GF-D8 (cell line): ENCODE data around the gene SH3RF3.

Experiments
- DNase-seq: peaks from one replicate; lab custom pipeline; 2025; lab: John Stamatoyannopoulos, UW

The SH3RF3 gene

DNA sequence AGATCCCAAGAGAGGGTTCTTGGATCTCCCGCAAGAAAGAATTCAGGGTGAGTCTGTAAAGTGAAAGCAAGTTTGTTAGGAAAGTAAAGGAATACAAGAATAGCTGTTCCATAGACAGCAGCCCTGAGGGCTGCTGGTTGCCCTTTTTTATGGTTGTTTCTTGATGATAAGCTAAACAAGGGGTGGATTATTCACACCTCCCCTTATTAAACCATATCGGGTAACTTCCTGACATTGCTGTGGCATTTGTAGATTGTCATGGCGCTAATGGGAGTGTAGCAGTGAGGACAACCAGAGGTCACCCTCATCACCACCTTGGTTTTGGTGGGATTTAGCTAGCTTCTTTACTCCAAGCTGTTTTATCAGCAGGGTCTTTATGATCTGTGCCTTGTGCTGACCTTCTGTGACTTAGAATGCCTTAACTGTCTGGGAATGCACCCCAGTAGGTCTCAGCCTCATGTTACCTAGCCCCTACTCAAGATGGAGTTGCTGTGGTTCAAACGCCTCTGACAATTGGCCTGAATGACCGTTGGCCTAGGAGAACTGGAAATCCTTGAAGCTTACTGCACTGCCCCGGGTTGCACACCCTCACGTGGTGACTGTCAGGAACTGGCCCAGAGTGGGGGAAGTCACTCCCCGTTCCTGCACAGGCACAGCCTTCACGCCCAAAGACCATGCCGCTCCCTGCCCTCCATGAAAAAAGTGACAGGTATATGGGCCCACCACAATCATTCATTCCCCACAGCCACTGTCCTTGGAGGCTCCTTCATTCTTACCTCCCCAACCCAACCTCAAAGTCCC lies 347.8 kb downstream of the SH3RF3 start:
- DNase-seq = no peak

DNA sequence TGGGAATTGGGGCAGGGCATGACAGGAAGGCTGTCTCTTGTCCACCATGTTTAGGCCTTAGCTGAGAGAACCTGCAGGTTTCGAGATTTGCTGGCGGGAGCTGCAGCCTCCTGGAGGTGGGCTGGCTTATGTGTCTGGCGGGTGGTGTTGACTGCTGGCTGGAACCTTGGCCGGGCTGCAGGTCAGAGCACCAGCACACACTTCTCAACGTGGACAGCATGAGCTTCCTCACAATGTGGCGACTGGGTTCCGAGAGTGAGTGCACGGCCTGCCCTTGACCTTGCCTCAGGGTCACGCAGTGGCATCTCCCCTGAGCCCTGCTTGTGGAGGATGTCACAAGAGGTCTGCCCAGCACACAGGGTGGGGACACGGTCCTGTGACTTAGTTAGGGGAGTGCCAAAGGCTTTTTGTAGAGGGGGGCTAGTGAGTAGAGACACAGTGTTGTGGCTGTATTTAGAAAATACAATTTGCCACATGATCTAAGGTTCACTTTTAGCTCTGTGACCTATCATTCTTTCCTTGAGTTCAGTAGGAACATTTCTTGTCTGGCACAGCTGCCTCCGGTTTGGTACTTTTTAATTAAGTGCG lies 350.0 kb downstream of the SH3RF3 start:
- DNase-seq = no peak

DNA sequence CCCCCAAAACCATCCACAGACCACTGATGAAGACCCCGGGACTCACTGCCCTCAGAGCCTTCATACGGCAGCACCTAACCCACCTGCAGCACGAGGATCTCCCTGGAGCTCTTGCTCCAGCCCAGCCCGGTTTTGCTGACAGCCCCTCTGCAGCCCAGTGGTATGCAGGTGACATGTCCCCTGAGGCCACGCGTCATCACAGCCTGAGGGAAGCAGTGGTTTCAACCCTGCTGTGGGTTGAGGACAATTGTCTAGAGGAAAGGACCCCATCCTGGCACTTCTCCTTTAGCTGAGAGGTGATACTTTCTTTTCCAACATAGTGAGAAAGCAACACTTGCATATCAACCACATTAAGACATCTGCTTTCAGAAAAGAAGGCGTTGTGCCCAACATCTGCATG lies 350.8 kb downstream of the SH3RF3 start:
- no peak for DNase-seq

DNA sequence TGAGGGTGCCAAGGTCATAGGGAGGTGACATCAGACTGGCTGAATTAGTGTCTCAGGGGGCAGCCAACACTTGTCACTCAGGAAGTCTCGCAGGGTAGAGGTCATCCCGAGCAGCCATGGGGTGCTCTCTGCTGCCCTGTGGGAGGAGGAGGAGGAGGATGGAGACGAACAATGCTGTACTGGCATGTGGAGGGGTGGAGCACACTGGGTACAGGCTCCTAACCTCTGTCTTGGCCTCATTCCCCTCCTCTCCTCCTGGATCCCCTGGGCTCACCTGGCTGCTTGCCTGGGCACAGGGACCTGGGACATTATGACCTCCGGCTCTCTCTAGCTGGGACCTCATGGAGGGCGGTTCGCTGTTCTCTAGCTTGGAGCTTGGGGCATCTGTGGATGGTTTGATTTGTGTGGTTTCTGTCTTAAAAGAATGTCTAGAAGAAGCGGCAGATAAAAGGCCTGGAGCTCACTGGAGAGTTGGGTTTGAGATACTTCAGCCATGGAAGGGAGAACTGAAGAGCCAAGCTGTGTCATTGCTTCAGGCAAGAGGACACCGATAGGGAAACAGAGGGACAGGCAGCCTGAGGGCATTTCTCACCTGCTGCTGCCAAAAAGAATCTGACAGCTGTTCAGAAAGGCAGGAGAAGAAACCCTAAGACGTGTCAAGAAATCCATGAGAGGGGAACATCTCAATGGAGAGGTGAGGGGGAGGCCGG lies 351.6 kb downstream of the SH3RF3 start:
- no peak for DNase-seq

DNA sequence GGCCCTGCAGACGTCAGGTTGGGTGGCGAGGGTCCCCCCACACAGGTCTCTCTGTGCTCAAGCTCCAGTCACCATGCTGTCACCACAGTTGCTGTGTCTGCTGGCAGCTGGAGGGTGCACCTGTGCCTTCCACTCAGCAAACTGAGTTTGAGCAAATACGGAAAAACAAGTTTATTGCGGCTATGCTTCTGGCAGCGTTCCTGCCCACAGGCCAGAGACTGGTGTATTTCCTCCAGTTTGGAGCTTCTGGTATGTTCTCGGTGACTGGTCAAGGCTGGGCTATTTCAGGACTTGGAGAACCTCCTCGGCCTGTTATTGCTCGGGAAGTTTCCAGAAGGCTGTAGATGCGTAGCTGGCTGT lies 352.2 kb downstream of the SH3RF3 start:
- no peak for DNase-seq

DNA sequence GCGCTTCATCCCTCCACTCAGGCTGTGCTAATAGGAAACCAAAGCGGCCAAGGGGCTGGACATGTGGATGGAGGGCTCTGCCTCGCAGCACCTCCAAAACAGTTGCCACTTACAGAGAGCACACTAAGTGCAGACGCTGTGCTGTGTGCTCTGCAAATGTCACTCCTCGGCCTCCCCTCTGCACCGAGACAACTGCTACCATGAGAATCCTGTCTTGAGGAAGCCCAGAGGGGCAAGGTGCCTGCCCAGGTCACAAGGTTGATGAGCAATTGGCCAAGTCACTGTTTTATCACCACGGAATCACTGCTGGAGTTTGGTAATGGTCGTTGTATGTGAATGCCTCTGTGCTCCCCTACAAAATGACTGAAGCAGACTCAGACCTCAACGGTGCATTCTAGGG lies 352.6 kb downstream of the SH3RF3 start:
- no peak for DNase-seq

DNA sequence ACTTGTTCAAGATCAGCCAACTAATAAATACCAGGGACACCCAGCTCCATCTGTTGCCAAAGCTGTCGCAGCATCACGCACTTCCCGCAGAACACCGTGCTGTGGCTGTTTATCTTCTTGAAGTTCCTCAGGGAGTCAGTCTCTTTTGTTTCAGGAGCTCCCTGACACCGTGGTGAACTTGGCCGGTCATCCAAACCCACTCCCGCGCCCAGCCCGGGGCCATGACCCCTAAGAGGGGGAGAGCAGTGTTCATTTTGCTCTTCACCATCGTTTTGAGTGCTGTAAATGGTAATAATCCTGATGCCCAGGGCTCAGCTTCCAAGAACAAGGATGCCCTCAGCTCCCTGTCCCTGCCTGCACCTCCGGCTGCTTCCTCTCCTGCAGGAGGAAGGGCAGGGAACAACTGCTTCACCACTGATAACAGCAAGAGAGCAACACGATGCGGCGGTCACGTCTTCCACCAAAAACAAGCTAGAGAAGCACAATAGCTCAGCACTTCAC lies 353.4 kb downstream of the SH3RF3 start:
- DNase-seq = no peak

DNA sequence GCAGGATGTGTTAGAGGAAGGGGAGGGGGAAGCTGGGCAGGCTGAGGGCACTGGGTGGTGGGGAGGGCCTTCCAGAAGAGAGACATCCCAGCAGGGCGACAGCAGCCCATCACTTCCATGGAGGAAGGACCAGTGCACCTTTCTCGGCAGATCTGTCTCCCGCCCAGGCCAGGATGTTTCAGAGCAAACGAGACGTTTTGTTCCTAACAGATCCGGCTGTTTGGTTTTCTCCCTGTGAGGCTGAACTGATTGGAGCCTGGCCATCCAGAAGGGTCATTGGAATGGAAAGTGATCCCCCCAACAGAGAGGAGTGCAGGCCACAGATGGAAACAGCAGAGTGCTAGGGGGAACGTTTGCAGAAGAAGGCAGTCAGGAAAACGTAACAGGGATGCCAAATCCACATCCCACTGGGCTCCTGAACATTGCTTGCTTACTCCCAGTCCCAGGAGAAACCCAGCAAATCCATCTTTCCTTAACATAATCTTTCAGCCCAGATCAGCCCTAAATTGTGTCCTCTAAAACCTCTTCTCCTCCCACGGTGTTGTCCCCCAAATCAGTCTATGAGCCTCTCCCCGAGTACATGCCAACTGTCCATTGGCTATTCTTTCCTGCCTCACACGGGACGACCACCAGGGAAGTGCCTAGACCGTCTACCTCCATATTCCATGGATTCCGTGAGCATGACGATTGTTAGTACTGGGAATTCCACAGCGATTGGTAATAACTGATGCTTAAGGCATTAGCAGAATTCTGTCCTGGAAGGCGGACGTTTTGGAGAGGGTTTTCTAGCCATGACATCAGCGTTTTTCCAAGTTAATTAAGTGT lies 357.9 kb downstream of the SH3RF3 start:
- DNase-seq = no peak

DNA sequence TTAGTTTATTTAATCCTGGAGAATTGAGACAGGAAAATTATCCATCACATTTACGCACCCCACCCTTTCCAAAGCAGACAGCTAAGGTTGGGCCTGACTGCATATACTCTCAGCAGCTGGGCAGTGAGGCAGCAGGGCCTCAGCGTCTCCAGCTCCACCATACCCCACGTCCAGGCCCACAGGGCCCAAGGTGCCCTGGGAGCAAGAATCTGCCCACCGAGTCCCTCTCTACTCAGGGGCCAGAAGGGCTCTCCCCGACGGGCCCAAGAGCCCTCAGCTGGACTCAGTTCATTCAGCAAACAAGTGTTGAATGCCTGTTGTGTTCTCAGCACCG lies 358.5 kb downstream of the SH3RF3 start:
- DNase-seq = no peak

DNA sequence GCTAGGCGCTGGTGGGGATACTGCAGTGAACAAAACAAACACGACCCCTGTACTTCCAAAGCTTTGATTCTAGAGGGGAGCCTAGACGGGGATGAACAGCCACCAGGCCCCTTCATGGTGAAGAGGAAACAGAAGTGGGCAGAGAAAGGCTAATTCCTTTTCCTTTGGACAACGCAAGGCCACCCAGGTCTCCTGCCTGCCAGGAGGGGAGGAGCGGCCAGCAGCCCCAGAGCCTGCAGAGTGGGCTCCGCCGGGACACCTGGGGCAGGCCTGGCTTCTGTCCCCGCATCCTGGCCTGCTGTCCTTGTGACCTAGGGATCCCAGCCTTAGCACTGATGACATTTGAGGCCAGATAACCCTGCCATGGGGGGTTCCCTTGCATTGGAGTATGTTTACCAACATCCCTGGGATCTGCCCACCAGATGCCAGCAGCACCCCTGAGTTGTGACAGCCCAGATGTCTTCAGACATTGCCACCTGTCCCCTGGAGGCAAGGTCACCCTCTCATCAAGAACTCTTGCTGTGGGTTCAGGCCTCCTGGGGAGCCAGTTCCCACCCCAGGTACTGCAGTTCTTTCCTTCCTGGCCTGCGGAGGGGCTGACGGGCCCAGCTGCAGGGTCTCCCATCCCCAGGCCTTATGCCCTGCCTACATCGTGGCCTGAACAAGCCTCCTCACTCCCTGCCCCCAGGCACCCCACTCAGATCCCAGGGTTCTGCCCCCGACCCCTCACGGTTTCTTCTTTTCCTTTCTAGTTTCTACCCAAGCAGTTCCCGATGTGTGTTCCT lies 359.1 kb downstream of the SH3RF3 start:
- no peak for DNase-seq

DNA sequence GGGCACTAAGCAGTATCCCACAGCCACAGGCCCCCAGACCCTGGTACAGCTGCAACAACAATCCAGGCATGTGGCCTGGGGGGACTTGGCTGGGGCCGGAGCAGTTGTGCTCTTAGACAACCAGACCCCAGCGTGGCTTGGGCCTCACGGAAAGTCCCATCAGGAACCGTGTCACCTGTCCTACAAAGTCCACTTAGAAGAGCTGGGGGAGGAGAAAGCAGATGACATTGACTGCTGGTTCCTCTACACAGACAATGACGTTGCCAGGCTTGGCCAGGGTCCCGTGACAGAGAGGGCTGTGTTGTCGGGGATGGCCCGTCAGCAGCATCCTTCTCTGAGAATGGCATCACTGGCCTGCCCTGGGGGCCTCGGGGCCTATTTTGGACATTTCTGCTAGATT lies 360.3 kb downstream of the SH3RF3 start:
- DNase-seq = no peak

DNA sequence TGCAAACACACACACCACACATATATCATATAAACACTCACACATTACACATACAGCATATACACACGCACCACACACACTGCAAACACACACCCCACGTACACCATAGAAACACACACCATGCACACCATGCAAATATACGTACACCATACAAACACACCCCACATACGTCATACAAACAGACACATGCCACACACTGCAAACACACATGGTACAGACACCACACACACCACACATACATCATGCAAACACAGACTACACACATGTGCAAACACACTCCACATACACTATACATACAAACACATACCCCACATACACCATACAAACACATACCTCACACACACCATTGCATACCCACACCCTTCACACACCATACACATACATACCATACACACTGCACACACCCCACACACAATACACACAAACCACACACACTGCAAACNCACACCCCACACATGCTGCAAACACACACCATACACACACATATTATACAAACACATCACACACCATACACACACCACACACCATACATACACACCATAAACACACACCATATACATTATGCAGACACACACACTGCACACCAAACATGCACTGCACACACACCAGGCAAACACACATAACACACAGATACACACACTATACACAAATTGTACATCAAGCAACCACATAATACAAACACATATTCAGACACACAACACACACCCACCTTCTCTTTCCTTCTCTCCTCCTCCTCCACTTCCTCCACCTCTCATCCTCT lies 364.4 kb downstream of the SH3RF3 start:
- no peak for DNase-seq

DNA sequence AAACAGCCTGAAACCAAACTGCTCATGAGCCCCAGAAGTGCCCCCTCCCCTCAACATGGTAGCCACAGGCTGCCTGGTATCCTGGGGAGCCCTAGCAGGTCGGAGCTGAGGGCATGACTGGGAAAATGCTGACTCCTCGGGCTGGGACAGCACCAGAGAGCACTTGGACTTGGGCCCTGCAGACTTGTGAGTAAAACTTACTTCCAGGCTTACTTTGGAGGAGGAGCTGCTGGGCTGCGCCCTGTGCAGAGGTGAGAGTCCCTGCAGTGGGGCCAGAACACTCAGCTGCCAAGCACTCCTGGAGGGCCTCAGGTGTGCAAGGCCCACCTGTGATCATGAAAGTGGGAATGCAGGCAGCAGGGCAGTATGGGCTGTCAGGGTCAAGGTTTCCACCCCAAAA lies 365.3 kb downstream of the SH3RF3 start:
- DNase-seq = no peak

DNA sequence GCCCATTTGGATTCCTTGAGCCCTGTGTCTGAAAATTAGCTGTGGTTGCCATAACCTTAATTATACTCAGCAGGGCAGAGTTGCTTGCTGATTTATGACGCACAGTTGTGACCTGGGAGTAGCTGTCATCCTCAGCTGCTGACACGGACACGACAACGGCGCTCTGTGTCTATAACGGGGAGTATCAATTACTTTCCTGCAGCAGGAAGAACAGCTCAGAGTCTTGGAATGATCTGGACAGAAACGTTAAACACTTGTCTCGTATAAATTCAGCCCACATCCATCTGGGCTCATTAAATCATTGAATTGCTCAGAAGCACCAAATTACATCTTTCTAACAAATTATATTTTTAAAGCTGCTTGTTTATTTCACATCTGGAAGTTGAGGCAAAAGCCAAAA lies 368.5 kb downstream of the SH3RF3 start:
- no peak for DNase-seq

DNA sequence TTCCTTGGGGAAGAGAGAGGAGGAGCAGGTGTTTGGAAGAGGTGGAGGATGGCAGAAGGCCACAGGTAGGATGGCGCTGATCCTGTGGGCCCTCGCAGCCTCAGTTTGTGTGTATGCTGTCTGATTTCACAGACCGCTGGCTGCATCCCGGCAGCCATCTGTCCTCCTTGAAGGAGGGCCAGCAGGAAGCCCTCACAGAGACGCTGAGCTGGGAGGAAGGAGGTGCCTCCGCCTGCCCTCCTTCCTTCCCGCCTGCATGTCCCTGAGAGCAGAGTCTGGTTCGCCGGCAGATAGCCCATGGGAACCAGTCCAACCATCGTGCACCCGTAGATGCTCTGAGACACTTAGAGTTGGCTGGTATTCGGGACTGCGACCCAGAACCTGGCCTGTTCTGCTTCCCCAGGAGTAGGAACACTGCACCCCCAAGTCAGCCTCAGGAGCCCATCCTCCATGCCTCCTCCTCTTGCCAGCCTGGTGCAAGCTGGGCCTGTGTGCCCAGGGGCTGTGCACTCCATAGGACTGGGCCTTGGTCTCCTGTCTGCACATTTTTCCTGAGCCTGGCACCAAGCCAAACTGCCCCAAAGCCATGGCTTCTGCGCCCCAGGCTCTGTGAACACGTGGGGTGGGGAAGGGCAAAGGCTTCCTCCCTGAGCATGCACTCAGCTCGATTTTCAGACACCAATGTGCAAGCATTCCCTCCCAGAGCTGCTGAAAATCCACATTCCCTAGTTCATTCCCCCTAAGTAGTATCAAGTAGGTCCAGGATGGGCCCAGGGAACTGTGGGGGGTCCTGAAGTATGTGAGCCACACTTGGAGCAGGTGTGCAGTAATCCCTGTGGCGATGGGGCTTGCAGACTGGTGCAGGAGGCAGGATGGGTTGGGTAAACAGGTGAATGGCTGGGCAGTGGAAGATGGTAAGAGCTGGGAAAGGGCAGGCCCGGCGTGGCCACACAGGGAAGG lies 369.2 kb downstream of the SH3RF3 start:
- no peak for DNase-seq

DNA sequence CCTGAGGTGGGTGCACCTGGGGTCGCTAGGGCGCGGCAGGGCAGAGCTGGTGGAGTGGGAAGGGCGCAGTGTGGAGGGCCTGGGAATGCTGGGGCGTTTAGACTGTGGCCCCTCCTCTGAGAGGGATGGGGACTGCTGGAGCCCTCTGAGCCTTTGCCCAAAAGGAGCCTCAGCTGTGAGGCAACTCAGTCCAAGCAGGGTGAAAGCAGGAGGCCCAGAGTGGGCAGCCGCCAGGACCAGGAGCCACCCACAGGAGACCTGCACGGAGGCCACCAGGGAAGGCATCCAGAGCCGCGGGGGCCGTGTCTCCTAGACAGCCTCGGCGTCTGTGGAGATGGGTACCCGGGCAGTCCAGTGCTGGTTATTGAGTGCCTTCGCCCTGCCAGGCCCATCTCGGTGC lies 369.9 kb downstream of the SH3RF3 start:
- DNase-seq = no peak

DNA sequence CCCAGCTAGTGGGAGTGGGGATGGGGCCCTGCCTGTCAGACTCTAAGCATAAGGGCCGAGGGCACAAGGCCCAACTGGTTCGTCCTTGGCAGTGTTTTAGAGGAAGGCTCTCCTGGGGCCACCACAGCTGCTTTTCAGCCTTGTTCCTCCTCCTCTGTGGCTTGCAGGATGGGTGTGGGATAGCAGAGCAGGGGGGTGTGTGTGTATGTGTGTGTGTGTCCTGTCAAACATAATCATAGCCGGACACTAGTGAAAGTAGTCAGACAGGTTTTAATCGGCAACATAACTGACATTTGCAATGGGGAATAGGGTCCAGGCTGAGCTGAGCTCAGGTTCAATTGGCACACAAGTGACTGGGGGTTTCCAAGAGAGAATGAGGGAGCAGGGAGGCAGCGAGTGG lies 370.6 kb downstream of the SH3RF3 start:
- no peak for DNase-seq

DNA sequence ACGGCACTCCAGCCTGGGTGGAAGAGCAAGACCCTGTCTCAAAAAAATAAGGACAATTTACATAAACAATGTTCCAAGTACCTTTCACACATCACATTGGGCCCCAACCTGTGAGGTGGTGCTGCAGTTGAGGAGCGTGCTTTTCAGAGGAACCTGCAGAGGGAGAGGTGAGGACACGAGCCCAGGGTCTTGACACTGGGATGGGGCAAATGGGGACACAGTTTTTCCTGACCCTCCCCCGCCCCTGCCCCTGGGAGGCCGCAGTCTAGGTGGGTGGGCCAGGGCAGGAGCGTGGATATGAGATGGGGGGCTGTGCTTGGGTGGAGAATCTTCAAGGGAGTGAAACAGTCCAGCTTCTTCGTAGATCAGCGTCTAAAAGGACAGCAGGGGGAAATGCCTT lies 371.9 kb downstream of the SH3RF3 start:
- DNase-seq = no peak

DNA sequence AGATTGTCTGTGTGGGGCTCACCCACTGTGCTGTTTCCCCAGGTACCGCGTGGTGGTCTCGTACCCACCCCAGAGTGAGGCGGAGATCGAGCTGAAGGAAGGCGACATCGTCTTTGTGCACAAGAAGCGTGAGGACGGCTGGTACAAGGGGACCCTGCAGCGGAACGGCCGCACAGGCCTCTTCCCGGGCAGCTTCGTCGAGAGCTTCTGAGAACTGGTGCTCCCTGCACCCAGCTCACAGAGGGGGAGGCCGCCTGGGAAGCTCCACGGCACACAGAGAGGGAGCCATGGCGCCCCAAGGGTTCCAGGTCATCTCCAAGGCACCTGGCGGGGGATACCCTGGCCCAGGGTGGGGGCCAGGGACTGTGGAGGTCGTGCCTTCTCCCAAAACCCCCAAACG lies 372.5 kb downstream of the SH3RF3 start:
- no peak for DNase-seq

DNA sequence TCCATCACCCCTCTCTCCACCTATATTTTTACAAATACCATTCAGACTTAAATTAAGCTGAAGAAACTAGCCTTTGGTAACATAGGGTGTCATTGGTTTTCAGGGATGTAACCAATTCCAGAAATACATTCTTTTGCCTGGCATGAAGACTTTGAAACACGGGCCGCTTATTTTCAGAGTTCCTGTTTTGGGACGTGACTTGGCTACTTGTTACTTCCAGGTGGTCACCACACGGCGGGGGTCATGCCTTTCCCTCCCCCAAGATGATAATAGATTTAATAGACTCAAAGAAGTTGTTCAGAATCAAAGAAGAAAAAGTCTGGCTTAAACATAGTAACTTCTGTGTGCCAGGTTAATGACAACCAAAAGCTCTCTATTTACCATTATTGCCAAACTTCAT lies 374.2 kb downstream of the SH3RF3 start:
- DNase-seq = no peak
